ENCODE measurements around the gene USP37.
A peak's percentile ranks its signal among the peaks of the same experiment; 100 is the strongest.

The USP37 gene

DNA sequence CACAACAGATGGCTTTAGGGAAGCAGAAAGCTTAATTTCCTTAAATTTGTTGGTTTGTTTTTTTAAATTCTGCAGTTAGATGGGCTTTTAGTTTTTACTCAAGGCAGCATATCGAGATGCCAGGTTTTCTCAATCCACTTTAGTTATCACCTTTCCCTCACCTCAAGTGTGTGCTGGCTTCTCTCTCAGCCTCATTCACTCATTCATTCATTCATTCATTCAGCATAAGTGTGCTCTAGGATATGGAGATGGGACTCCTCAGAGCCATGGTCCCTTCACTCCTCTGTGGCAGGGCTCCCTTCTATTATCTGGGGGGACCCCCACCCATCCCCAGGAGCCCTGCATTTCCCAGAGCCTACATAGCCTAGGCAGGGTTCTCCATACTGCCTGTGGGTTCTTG, 130.2 kb downstream of the USP37 start:
- DNase-seq, result peak in 1 of 2 donors; percentile 38
- no peaks in the 10 kb centered on the region for H3K27me3 ChIP-seq
- no peaks in the 10 kb centered on the region for H3K36me3 ChIP-seq
- no peak overlapping the region for H3K4me3 ChIP-seq
- H3K27ac ChIP-seq, result no peak overlapping the region
- no peaks in the 10 kb centered on the region for H3K4me1 ChIP-seq
- intact Hi-C loops (cut with DNase I; ENCODE audit: low total_unique reads), result no loop called here
- no peaks in the 10 kb centered on the region for H3K9me3 ChIP-seq
- TF ChIP-seq, protein P1, sequence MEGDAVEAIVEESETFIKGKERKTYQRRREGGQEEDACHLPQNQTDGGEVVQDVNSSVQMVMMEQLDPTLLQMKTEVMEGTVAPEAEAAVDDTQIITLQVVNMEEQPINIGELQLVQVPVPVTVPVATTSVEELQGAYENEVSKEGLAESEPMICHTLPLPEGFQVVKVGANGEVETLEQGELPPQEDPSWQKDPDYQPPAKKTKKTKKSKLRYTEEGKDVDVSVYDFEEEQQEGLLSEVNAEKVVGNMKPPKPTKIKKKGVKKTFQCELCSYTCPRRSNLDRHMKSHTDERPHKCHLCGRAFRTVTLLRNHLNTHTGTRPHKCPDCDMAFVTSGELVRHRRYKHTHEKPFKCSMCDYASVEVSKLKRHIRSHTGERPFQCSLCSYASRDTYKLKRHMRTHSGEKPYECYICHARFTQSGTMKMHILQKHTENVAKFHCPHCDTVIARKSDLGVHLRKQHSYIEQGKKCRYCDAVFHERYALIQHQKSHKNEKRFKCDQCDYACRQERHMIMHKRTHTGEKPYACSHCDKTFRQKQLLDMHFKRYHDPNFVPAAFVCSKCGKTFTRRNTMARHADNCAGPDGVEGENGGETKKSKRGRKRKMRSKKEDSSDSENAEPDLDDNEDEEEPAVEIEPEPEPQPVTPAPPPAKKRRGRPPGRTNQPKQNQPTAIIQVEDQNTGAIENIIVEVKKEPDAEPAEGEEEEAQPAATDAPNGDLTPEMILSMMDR (IDR thresholded peaks at IDR 0.05), result no peak

DNA sequence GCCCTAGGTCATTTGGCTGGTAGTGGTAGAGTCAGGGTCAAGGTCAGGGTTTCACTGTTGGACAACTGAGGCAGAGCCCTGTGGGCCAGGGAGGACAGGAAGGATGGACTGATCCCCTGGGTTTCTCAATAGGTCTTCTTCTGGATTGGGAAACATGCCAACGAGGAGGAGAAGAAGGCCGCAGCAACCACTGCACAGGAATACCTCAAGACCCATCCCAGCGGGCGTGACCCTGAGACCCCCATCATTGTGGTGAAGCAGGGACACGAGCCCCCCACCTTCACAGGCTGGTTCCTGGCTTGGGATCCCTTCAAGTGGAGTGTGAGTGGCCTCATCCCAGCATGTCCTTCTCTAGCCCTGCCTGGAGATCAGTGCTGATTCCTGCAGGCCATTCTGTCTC, 131.2 kb downstream of the USP37 start:
- intact Hi-C loops (cut with DNase I; ENCODE audit: low total_unique reads), result no loop called here
- Histone ChIP-seq H3K4me3 (no peak overlapping the region), H3K4me1 (no peaks in the 10 kb centered on the region), H3K36me3 (no peaks in the 10 kb centered on the region), H3K9me3 (no peaks in the 10 kb centered on the region), H3K27me3 (no peaks in the 10 kb centered on the region), H3K27ac (no peak overlapping the region)
- peak in 1 of 2 donors; percentile 51 for DNase-seq
- TF ChIP-seq, protein P1 (IDR thresholded peaks at IDR 0.05), result no peak

DNA sequence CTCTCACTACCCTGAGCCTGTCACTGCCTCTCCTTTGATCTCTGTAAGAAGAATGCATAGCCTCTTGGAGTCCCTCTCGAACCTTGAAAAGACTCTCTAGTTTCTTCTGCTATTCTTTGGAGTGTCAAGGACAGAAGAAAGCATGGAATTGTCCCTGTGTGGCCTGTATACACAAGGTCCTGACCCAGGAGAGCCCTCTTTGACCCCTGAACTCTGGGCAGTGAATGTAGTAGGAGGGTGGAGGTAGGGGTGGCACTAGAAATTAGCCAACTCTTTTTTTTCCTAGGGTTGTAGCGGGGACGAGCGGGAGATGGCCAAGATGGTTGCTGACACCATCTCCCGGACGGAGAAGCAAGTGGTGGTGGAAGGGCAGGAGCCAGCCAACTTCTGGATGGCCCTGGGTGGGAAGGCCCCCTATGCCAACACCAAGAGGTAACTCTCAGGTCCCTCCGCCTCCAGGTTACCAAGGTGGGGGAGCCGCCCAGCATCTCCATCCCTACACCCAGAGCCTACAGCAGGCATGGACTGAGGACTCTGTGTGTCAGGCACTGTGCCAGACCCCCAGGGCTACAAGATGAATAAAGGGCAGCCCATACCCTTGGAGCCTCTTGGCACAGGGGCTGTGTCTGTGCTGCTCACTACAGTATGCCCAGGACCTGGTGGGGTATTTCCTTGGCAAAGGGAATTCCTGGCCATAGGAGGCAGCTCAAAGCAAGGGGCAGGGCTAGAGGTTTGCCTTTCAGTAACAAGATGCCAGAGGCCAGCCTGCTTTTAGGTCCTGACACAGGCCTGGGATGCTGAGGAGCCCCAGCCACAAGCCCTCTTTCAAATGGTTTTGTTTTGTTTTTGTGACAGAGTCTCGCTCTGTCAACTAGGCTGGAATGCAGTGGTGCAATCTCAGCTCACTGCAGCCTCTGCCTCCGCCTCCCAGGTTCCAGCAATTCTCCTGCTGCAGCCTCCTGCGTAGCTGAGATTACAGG, 132.9 kb downstream of the USP37 start:
- H3K36me3 ChIP-seq, result no peaks in the 10 kb centered on the region
- intact Hi-C loops (cut with DNase I; ENCODE audit: low total_unique reads), result no loop called here
- DNase-seq, result peak in 1 of 2 donors; percentile 42

DNA sequence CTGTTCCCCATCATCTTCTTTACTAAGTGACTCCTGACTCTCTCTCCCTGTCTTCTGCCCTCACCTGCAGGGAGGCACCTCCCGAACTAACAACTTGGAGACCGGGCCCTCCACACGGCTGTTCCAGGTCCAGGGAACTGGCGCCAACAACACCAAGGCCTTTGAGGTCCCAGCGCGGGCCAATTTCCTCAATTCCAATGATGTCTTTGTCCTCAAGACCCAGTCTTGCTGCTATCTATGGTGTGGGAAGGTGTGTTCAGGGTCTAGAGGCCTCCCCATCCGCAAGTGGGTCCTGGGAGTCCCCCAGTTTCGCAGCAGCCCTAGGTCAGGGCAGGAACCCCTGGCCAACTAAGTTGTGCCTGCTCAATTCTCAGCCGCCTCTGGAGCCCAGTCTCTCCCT, 133.7 kb downstream of the USP37 start:
- no peak overlapping the region for H3K4me3 ChIP-seq
- H3K4me1 ChIP-seq, result no peaks in the 10 kb centered on the region
- TF ChIP-seq, protein P1 (IDR thresholded peaks at IDR 0.05), result no peak
- no peak overlapping the region for H3K27ac ChIP-seq
- peaks cover 0 to under 1% of the 10 kb centered on the region in 2 donors for H3K27me3 ChIP-seq
- DNase-seq, result peak in 1 of 2 donors; percentile 42
- intact Hi-C loops (cut with DNase I; ENCODE audit: low total_unique reads), result no loop called here
- H3K36me3 ChIP-seq, result no peaks in the 10 kb centered on the region
- no peaks in the 10 kb centered on the region for H3K9me3 ChIP-seq

More for the DNA sequence above, 132.9 kb downstream of the USP37 start:
- H3K27me3 ChIP-seq, result no peaks in the 10 kb centered on the region
- no peaks in the 10 kb centered on the region for H3K9me3 ChIP-seq
- no peaks in the 10 kb centered on the region for H3K4me1 ChIP-seq
- no peak overlapping the region for H3K27ac ChIP-seq
- H3K4me3 ChIP-seq, result no peak overlapping the region
- TF ChIP-seq, protein P1 (IDR thresholded peaks at IDR 0.05), result no peak

DNA sequence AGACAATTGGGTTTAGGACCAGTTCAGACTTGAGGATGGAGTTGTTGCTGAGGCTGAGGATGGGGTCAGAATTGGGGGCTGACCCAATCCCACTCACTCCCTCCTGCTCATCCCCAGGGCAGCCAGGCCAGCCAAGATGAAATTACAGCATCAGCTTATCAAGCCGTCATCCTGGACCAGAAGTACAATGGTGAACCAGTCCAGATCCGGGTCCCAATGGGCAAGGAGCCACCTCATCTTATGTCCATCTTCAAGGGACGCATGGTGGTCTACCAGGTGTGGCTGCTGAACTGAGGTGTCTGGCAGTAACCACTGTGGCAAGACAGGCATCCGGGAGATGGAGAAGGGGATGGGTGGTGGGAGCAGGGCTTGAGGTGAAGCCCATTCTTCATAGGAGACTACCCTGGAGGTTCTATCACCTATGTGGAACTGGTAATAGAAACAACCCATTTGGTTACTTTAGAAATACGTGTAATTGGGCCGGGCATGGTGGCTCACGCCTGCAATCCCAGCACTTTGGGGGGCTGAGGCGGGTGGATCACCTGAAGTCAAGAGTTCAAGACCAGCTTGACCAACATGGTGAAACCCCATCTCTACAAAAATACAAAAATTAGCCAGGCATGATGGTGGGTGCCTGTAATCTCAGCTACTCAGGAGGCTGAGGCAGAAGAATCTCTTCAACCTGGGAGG, 135.3 kb downstream of the USP37 start:
- peak in 1 of 2 donors; percentile 38 for DNase-seq
- TF ChIP-seq, protein P1 (IDR thresholded peaks at IDR 0.05), result no peak
- H3K4me1 ChIP-seq, result no peaks in the 10 kb centered on the region
- peaks cover 0 to 4% of the 10 kb centered on the region in 2 donors for H3K27me3 ChIP-seq
- no peak overlapping the region for H3K4me3 ChIP-seq
- intact Hi-C loops (cut with DNase I; ENCODE audit: low total_unique reads), result no loop called here
- no peak overlapping the region for H3K27ac ChIP-seq
- no peaks in the 10 kb centered on the region for H3K9me3 ChIP-seq
- H3K36me3 ChIP-seq, result no peaks in the 10 kb centered on the region

All from tibial artery (tissue), 4 donors.